ENCODE data around the gene ITIH3. TPM values are rescaled to one million over a fixed set of nuclear protein-coding genes. Genes with fewer than 3 reads are reported as not detected.

Gene ITIH3
- total and polyA plus RNA-seq, 10 of the 15 experiments (the other 5 are each of a cell fraction or from before 2014, with no cell fraction given): 0.07 to 0.17 (median 0.15) TPM; not detected in 7

- TF ChIP-seq, protein P1, sequence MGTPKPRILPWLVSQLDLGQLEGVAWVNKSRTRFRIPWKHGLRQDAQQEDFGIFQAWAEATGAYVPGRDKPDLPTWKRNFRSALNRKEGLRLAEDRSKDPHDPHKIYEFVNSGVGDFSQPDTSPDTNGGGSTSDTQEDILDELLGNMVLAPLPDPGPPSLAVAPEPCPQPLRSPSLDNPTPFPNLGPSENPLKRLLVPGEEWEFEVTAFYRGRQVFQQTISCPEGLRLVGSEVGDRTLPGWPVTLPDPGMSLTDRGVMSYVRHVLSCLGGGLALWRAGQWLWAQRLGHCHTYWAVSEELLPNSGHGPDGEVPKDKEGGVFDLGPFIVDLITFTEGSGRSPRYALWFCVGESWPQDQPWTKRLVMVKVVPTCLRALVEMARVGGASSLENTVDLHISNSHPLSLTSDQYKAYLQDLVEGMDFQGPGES (IDR thresholded peaks at IDR 0.05): no peak
- TF ChIP-seq BRCA1 (IDR thresholded peaks at IDR 0.05; ENCODE audit: low read depth, low read length): no peak
These were observed 5.5 kb downstream of the ITIH3 start (continued) for GRCh38 chr3:52800079-52800478.

GRCh38 chr3:52801839-52802238, 7.2 kb downstream of the ITIH3 start:
- Histone ChIP-seq H3K4me3 (no peak overlapping the region), H3K4me2 (ENCODE audit: control insufficient read depth, insufficient read depth) (no peak overlapping the region), H3K27me3 (replicated peaks in 1 of 2; ENCODE audit: control insufficient read depth in 2 of 2, insufficient read depth in 2 of 2, low read length in 1 of 2) (no peaks in the 10 kb centered on the region), H3K36me3 (ENCODE audit: control insufficient read depth in 2 of 2, insufficient read depth in 2 of 2, low read length in 1 of 2) (no peaks in the 10 kb centered on the region), H3K27ac (ENCODE audit: control insufficient read depth, insufficient read depth) (no peak overlapping the region), H3K4me1 (ENCODE audit: control insufficient read depth, insufficient read depth, low read length) (no peaks in the 10 kb centered on the region), H2AFZ (ENCODE audit: control insufficient read depth, low read depth, low read length) (no peak overlapping the region), H3K9me3 (replicated peaks; ENCODE audit: control insufficient read depth, insufficient read depth, low read length) (no peaks in the 10 kb centered on the region), H3K9ac (ENCODE audit: control insufficient read depth, insufficient read depth, low read length) (no peak overlapping the region), H4K20me1 (ENCODE audit: control insufficient read depth, insufficient read depth) (no peaks in the 10 kb centered on the region; the same call in 1 of the 2 replicates), H3K79me2 (ENCODE audit: control insufficient read depth, insufficient read depth, low read length) (no peaks in the 10 kb centered on the region)
- ChIA-PET POLR2A (no interaction called here), SMC1A (ENCODE audit: uncharacterized antibody, unreplicated experiment) (no interaction called here), RAD21 (ENCODE audit: unreplicated experiment) (no interaction called here), CTCF (interaction anchor here (1.2 kb wide), 1 partner anchor 10 kb away, joined by 3 read pairs; no protein-coding TSS in a partner anchor)
- WGBS (ENCODE audit: insufficient coverage, insufficient replicate concordance, low lambda C conversion rate, missing lambda C conversion rate): 20% methylated on average over 4 of the region's 5 CpGs
- no peak for FAIRE-seq
- no peak for TF ChIP-seq EED (IDR thresholded peaks at IDR 0.05; ENCODE audit: low read depth)
- TF ChIP-seq BACH1 (IDR thresholded peaks at IDR 0.05; ENCODE audit: borderline replicate concordance): no peak
- no peak for TF ChIP-seq SREBF1 (IDR thresholded peaks at IDR 0.05; ENCODE audit: low read length)
- TF ChIP-seq EP300 (IDR thresholded peaks at IDR 0.05; ENCODE audit: borderline replicate concordance in 1 of 2, control insufficient read depth in 1 of 2, low read depth in 2 of 2, low read length in 2 of 2): no peak
- no peak for TF ChIP-seq BCL11A (IDR thresholded peaks at IDR 0.05; ENCODE audit: low read depth, low read length)
- TF ChIP-seq, protein P2, sequence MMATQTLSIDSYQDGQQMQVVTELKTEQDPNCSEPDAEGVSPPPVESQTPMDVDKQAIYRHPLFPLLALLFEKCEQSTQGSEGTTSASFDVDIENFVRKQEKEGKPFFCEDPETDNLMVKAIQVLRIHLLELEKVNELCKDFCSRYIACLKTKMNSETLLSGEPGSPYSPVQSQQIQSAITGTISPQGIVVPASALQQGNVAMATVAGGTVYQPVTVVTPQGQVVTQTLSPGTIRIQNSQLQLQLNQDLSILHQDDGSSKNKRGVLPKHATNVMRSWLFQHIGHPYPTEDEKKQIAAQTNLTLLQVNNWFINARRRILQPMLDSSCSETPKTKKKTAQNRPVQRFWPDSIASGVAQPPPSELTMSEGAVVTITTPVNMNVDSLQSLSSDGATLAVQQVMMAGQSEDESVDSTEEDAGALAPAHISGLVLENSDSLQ (IDR thresholded peaks at IDR 0.05): no peak
- TF ChIP-seq PAX8 (IDR thresholded peaks at IDR 0.05): no peak
- no peak for TF ChIP-seq RBBP5 (conservative IDR thresholded peaks at IDR 0.05)
- TF ChIP-seq NFYA (IDR thresholded peaks at IDR 0.05; ENCODE audit: borderline replicate concordance, low read depth, low read length): no peak
- no peak for TF ChIP-seq WRNIP1 (IDR thresholded peaks at IDR 0.05; ENCODE audit: borderline replicate concordance, low read depth, low read length)
- no peak for TF ChIP-seq BMI1 (IDR thresholded peaks at IDR 0.05; ENCODE audit: borderline replicate concordance)
- DNase-seq (ENCODE audit: low read depth, low spot score): no peak
- no TSS peak for BruUV-seq (replicated peaks)
- in situ Hi-C loops (cut with MboI): no loop called here
- no peak for ATAC-seq
- intact Hi-C loops (cut with micrococcal nuclease; ENCODE audit: unreplicated experiment): no loop called here
